H9 (cell line): ENCODE data around the gene IMPA2. TPM values are rescaled to one million over a fixed set of nuclear protein-coding genes. Genes with fewer than 3 reads are reported as not detected.

Experiments
- DNase-seq: peaks from one replicate; pipeline ENCODE4 v3.0.0-alpha.2; 2017
- H2AFZ ChIP-seq: one replicate; pipeline ENCODE4 v1.6.1; 2013; ENCODE audit warnings: mild to moderate bottlenecking, low read length, control low read depth, moderate library complexity
- H2AK5ac ChIP-seq: 2 replicates; pipeline ENCODE4 v1.6.1; 2013; ENCODE audit warnings: low read length, control low read depth, mixed read lengths; ENCODE audit not compliant: insufficient read length
- H2BK120ac ChIP-seq: one replicate; pipeline ENCODE4 v1.6.1; 2013; ENCODE audit warnings: low read depth, mild to moderate bottlenecking, low read length, control low read depth, inconsistent platforms; ENCODE audit not compliant: poor library complexity, severe bottlenecking
- H2BK12ac ChIP-seq: 2 replicates; pipeline ENCODE4 v1.6.1; 2013; ENCODE audit warnings: low read length, control low read depth, mixed read lengths, low read depth; ENCODE audit not compliant: insufficient read length
- H2BK15ac ChIP-seq: 2 replicates; pipeline ENCODE4 v1.6.1; 2013; ENCODE audit warnings: low read depth, low read length, control low read depth
- H2BK20ac ChIP-seq: one replicate; pipeline ENCODE4 v1.6.1; 2013; ENCODE audit warnings: low read depth, mild to moderate bottlenecking, low read length, control low read depth, inconsistent platforms; ENCODE audit not compliant: poor library complexity, severe bottlenecking
- H2BK5ac ChIP-seq: 2 replicates; pipeline ENCODE4 v1.6.1; 2013; ENCODE audit warnings: low read length, control low read depth, mixed read lengths; ENCODE audit not compliant: insufficient read length
- H3K14ac ChIP-seq: 2 replicates; pipeline ENCODE4 v1.6.1; 2013; ENCODE audit warnings: low read length, control low read depth; ENCODE audit not compliant: insufficient read depth
- H3K18ac ChIP-seq: 2 replicates; pipeline ENCODE4 v1.6.1; 2013; ENCODE audit warnings: low read depth, mild to moderate bottlenecking, mixed read lengths, low read length, control low read depth; ENCODE audit not compliant: insufficient read length
- H3K23ac ChIP-seq: 2 replicates; pipeline ENCODE4 v1.6.1; 2013; ENCODE audit warnings: low read length, control low read depth, mixed read lengths, low read depth; ENCODE audit not compliant: insufficient read length
- H3K23me2 ChIP-seq: 2 replicates; pipeline ENCODE4 v1.6.1; 2013; ENCODE audit warnings: low read depth, mild to moderate bottlenecking, mixed read lengths, low read length, control low read depth; ENCODE audit not compliant: insufficient read length, poor library complexity, severe bottlenecking
- H3K27ac ChIP-seq: 2 replicates; pipeline ENCODE4 v1.5.1; 2013; ENCODE audit warnings: low read length, control low read depth, mixed read lengths, low read depth; ENCODE audit not compliant: insufficient read length
- H3K27me3 ChIP-seq: 2 replicates; pipeline ENCODE4 v1.6.1; 2013; ENCODE audit warnings: low read length, control low read depth, inconsistent platforms; ENCODE audit not compliant: insufficient read depth
- H3K4ac ChIP-seq: 2 replicates; pipeline ENCODE4 v1.6.1; 2013; ENCODE audit warnings: low read depth, mild to moderate bottlenecking, control low read depth, inconsistent platforms, low read length, moderate library complexity
- H3K4me1 ChIP-seq: 2 replicates; pipeline ENCODE4 v1.6.1; 2013; ENCODE audit warnings: low read length, control low read depth, inconsistent platforms; ENCODE audit not compliant: insufficient read depth
- H3K4me2 ChIP-seq: 2 replicates; pipeline ENCODE4 v1.6.1; 2013; ENCODE audit warnings: low read length, control low read depth, mixed read lengths; ENCODE audit not compliant: insufficient read length, insufficient read depth
- H3K56ac ChIP-seq: 2 replicates; pipeline ENCODE4 v1.6.1; 2013; ENCODE audit warnings: low read depth, mild to moderate bottlenecking, mixed read lengths, low read length, control low read depth; ENCODE audit not compliant: insufficient read length
- H3K79me1 ChIP-seq: 2 replicates; pipeline ENCODE4 v1.6.1; 2013; ENCODE audit warnings: low read depth, mild to moderate bottlenecking, moderate library complexity, low read length, control low read depth, inconsistent platforms; ENCODE audit not compliant: insufficient read depth, poor library complexity, severe bottlenecking
- H3K79me2 ChIP-seq: 2 replicates; pipeline ENCODE4 v1.6.1; 2013; ENCODE audit warnings: low read length, control low read depth, inconsistent platforms; ENCODE audit not compliant: insufficient read depth
- H3K9ac ChIP-seq: 2 replicates; pipeline ENCODE4 v1.6.1; 2013; ENCODE audit warnings: low read length, control low read depth, mixed read lengths; ENCODE audit not compliant: insufficient read length; ENCODE audit errors: extremely low read depth
- H3K9me3 ChIP-seq: one replicate; pipeline ENCODE4 v1.6.1; 2013; ENCODE audit warnings: low read depth, low read length, inconsistent platforms; ENCODE audit not compliant: control insufficient read depth
- H3T11ph ChIP-seq: one replicate; pipeline ENCODE4 v1.6.1; 2013; ENCODE audit warnings: mild to moderate bottlenecking, low read length, control low read depth, inconsistent platforms
- H4K20me1 ChIP-seq: one replicate; pipeline ENCODE4 v1.6.1; 2013; ENCODE audit not compliant: control insufficient read depth, insufficient read length, insufficient read depth
- H4K5ac ChIP-seq: 2 replicates; pipeline ENCODE4 v1.6.1; 2013; ENCODE audit warnings: low read depth, mild to moderate bottlenecking, mixed read lengths, low read length, control low read depth; ENCODE audit not compliant: insufficient read length
- H4K8ac ChIP-seq: replicated peaks from 2 replicates; pipeline ENCODE4 v1.6.1; 2013; ENCODE audit warnings: low read length, control low read depth, mixed read lengths, low read depth; ENCODE audit not compliant: insufficient read length
- H4K91ac ChIP-seq: 2 replicates; pipeline ENCODE4 v1.6.1; 2013; ENCODE audit warnings: low read depth, mild to moderate bottlenecking, moderate library complexity, mixed read lengths, low read length, control low read depth; ENCODE audit not compliant: insufficient read length
- H3K27ac Mint-ChIP-seq, 3 experiments: 2 replicates in 2 of 3; 3 replicates in 1 of 3; pipeline ENCODE4 v1.8.0; 2020 to 2021; ENCODE audit warnings: mixed read lengths in 3 of 3, mild to moderate bottlenecking in 1 of 3, moderate library complexity in 1 of 3
- H3K27me3 Mint-ChIP-seq: 2 replicates; pipeline ENCODE4 v1.8.0; 2021; ENCODE audit warnings: low read depth, mild to moderate bottlenecking, moderate library complexity, mixed read lengths
- H3K36me3 Mint-ChIP-seq, 3 experiments: 2 replicates in 2 of 3; 3 replicates in 1 of 3; pipeline ENCODE4 v1.8.0; 2020 to 2021; ENCODE audit warnings: low read depth in 3 of 3, mixed read lengths in 3 of 3; ENCODE audit not compliant: insufficient read depth in 1 of 3
- H3K4me1 Mint-ChIP-seq, 2 experiments: 2 replicates each; pipeline ENCODE4 v1.8.0; 2020; ENCODE audit warnings: mixed read lengths in 2 of 2
- H3K4me3 Mint-ChIP-seq, 2 experiments: 2 replicates in 1 of 2; 3 replicates in 1 of 2; pipeline ENCODE4 v1.8.0; 2020 to 2021; ENCODE audit warnings: mild to moderate bottlenecking in 2 of 2, mixed read lengths in 2 of 2, moderate library complexity in 1 of 2
- H3K9me3 Mint-ChIP-seq, 2 experiments: 2 replicates in 1 of 2; 3 replicates in 1 of 2; pipeline ENCODE4 v1.8.0; 2020; ENCODE audit warnings: mild to moderate bottlenecking in 2 of 2, mixed read lengths in 2 of 2, moderate library complexity in 1 of 2
- WGBS: extraction: QIAGEN DNeasy Blood & Tissue Kit; methylation state at CpG from one replicate; pipeline ENCODE4 v1.1.7; 2013; ENCODE audit warnings: missing lambda C conversion rate, low lambda C conversion rate, mixed read lengths; ENCODE audit not compliant: insufficient read length; ENCODE audit errors: extremely low coverage; 5-methylcytosine and 5-hydroxymethylcytosine counted together
- total RNA-seq: library from RNA; stranded (reverse); gene quantifications from 2 replicates; pipeline ENCODE4 v1.2.1, GENCODE V29; 2021
- TF ChIP-seq, protein P1 (sequence below): fragments of 200-600 bp; sonication (generic); conservative IDR thresholded peaks from 3 replicates; pipeline ENCODE4 v1.8.0; 2021; ENCODE audit warnings: antibody characterized with exemption, mild to moderate bottlenecking

IMPA2 gene
- total RNA-seq, 1 experiment from 2014 or later, result 73.8 TPM

DNA sequence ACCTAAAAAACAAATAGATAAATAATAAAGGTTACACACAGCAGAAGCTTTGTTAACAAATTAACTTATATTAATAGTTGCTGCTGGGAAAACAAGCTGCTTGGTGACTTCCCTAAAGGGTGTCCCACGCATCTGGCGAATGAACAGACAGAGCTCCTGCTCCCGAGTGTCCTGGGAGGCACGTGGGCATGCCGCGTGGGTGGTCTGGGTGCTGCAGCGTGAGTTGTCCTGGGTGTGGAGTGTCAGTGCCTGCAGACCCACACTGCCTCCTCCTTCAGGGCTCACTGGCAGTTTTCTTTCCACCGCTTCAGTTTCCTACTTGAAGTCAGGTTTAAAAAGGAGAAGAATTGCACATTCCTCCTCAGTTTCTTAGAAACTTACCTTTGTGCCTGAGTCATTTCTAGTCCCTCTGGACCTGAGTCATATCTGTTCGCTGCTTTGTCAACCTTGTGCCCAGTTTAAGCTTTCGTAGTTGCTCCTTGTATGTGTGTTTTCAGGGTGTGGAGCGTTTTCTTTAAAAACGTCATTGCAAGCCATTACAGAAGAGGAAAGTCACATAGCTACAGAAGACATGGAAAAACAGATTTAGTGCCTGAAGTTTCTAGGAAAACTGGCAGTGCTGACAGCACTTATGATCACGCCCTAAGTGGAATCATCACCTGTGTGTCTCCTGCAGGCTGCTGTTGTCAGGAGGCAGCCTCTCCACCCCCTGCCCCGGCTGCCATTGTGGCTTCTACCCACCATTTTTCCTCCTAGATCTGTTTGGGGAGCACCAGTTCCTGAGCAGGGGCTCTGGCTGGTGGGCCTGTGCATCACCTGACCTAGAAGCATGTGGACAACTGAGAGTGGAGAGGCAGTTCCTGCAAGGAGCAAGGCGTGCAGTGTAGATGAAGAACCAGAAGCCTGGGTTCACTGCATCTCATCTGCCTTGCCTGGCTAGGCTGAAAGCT, 24.5 kb downstream of the IMPA2 start:
- peaks cover 2 to 5% of the 10 kb centered on the region in 2 experiments; a peak in 2 of 4 replicates for H3K4me1 Mint-ChIP-seq
- no peaks in the 10 kb centered on the region for H3K9me3 Mint-ChIP-seq
- TF ChIP-seq, protein P1, sequence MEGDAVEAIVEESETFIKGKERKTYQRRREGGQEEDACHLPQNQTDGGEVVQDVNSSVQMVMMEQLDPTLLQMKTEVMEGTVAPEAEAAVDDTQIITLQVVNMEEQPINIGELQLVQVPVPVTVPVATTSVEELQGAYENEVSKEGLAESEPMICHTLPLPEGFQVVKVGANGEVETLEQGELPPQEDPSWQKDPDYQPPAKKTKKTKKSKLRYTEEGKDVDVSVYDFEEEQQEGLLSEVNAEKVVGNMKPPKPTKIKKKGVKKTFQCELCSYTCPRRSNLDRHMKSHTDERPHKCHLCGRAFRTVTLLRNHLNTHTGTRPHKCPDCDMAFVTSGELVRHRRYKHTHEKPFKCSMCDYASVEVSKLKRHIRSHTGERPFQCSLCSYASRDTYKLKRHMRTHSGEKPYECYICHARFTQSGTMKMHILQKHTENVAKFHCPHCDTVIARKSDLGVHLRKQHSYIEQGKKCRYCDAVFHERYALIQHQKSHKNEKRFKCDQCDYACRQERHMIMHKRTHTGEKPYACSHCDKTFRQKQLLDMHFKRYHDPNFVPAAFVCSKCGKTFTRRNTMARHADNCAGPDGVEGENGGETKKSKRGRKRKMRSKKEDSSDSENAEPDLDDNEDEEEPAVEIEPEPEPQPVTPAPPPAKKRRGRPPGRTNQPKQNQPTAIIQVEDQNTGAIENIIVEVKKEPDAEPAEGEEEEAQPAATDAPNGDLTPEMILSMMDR, result no peak

More for the DNA sequence above, 24.5 kb downstream of the IMPA2 start:
- H2BK5ac ChIP-seq, result no peak overlapping the region
- H3K9me3 ChIP-seq, result no peaks in the 10 kb centered on the region
- H2BK15ac ChIP-seq, result no peak overlapping the region
- H2BK20ac ChIP-seq, result no peak overlapping the region
- no peaks in the 10 kb centered on the region for H3K27me3 ChIP-seq
- no peak overlapping the region for H2AK5ac ChIP-seq
- no peak overlapping the region for H2BK12ac ChIP-seq
- H2AFZ ChIP-seq, result no peak overlapping the region
- Mint-ChIP-seq H3K4me3 (no peak overlapping the region), H3K36me3 (peaks cover 14 to 65% (median 62%) of the 10 kb centered on the region in 3 experiments; a peak in 6 of 7 replicates), H3K27ac (peak overlapping the region in 1 of 3 experiments; percentile 65; a peak in 1 of 7 replicates), H3K27me3 (no peaks in the 10 kb centered on the region)
- H3K56ac ChIP-seq, result no peak overlapping the region
- no peak overlapping the region for H3K4me2 ChIP-seq
- no peak overlapping the region for H3K27ac ChIP-seq
- H2BK120ac ChIP-seq, result no peak overlapping the region
- no peaks in the 10 kb centered on the region for H4K20me1 ChIP-seq
- H3K4ac ChIP-seq, result no peak overlapping the region
- no peak overlapping the region for H3K23ac ChIP-seq
- no peak overlapping the region for H3K18ac ChIP-seq
- no peak overlapping the region for H4K91ac ChIP-seq
- H3K79me1 ChIP-seq, result no peaks in the 10 kb centered on the region
- no peak overlapping the region for H4K8ac ChIP-seq
- H3K9ac ChIP-seq, result no peak overlapping the region
- H3K79me2 ChIP-seq, result no peaks in the 10 kb centered on the region
- H4K5ac ChIP-seq, result no peak overlapping the region
- no peak for DNase-seq
- no CpG with 5 or more reads among the region's 15 CpGs for WGBS
- no peak overlapping the region for H3T11ph ChIP-seq
- no peaks in the 10 kb centered on the region for H3K23me2 ChIP-seq
- H3K14ac ChIP-seq, result no peak overlapping the region
- no peaks in the 10 kb centered on the region for H3K4me1 ChIP-seq
